Measurements from ENCODE around the gene ARPP21. TPM values are rescaled to one million over a fixed set of nuclear protein-coding genes. Genes with fewer than 3 reads are reported as not detected.

ARPP21 gene
- total and polyA plus RNA-seq, 2 donors (not counting 3 experiments of a cell fraction or from before 2014, with no cell fraction given): not detected

GRCh38 chr3:35718921-35719320, 79.6 kb downstream of the ARPP21 start:
- ChIA-PET POLR2A (no interaction called here), CTCF (no interaction called here)
- dilution Hi-C loops (cut with MboI; ENCODE audit: extremely low pct_ligation_motif_present, low sequenced_read_pairs): no loop called here
- Histone ChIP-seq H2AFZ (ENCODE audit: low read depth, low read length) (no peak overlapping the region), H3K9me3 (replicated peaks; ENCODE audit: control insufficient read depth, insufficient read depth, low read length) (no peaks in the 10 kb centered on the region), H3K27ac (ENCODE audit: insufficient read depth, low read depth, low read length) (no peak overlapping the region), H3K4me3 (replicated peaks in 1 of 3; ENCODE audit: insufficient read depth in 1 of 3, low read depth in 1 of 3, low read length in 3 of 3) (no peak overlapping the region), H3K36me3 (ENCODE audit: control insufficient read depth in 2 of 2, extremely low read depth in 1 of 2, insufficient read depth in 2 of 2, low read length in 2 of 2) (no peaks in the 10 kb centered on the region), H3K9me1 (replicated peaks; ENCODE audit: control insufficient read depth, extremely low read depth, insufficient read depth, low read length) (no peaks in the 10 kb centered on the region), H3K4me2 (ENCODE audit: insufficient read depth, low read length) (no peak overlapping the region), H3K4me1 (ENCODE audit: control insufficient read depth, extremely low read depth, insufficient read depth, low read length) (no peaks in the 10 kb centered on the region), H3K79me2 (ENCODE audit: control insufficient read depth, insufficient read depth, low read length) (no peaks in the 10 kb centered on the region), H3K9ac (replicated peaks; ENCODE audit: extremely low read depth, insufficient read depth, low read length) (no peak overlapping the region), H4K20me1 (replicated peaks; ENCODE audit: control insufficient read depth, extremely low read depth, insufficient read depth, low read length) (no peaks in the 10 kb centered on the region), H3K27me3 (ENCODE audit: control insufficient read depth in 2 of 2, insufficient read depth in 2 of 2, low read length in 2 of 2) (peaks cover 0 to 2% of the 10 kb centered on the region in 2 experiments)
- TF ChIP-seq, protein P1, sequence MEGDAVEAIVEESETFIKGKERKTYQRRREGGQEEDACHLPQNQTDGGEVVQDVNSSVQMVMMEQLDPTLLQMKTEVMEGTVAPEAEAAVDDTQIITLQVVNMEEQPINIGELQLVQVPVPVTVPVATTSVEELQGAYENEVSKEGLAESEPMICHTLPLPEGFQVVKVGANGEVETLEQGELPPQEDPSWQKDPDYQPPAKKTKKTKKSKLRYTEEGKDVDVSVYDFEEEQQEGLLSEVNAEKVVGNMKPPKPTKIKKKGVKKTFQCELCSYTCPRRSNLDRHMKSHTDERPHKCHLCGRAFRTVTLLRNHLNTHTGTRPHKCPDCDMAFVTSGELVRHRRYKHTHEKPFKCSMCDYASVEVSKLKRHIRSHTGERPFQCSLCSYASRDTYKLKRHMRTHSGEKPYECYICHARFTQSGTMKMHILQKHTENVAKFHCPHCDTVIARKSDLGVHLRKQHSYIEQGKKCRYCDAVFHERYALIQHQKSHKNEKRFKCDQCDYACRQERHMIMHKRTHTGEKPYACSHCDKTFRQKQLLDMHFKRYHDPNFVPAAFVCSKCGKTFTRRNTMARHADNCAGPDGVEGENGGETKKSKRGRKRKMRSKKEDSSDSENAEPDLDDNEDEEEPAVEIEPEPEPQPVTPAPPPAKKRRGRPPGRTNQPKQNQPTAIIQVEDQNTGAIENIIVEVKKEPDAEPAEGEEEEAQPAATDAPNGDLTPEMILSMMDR (IDR thresholded peaks at IDR 0.05; ENCODE audit: extremely low read depth in 1 of 2, insufficient read depth in 1 of 2, low read depth in 1 of 2, low read length in 2 of 2): no peak
- TF ChIP-seq FOS (IDR thresholded peaks at IDR 0.05; ENCODE audit: borderline replicate concordance, insufficient read depth, low read length) (no peak), MYC (IDR thresholded peaks at IDR 0.05; ENCODE audit: low read depth, low read length) (no peak), POLR2AphosphoS5 (IDR thresholded peaks at IDR 0.05; ENCODE audit: insufficient read depth, low read depth, low read length) (no peak), JUN (IDR thresholded peaks at IDR 0.05; ENCODE audit: borderline replicate concordance, insufficient read depth, insufficient read length, low read depth) (no peak), MAX (IDR thresholded peaks at IDR 0.05; ENCODE audit: insufficient read depth, insufficient read length) (no peak), EZH2 (IDR thresholded peaks at IDR 0.05; ENCODE audit: borderline replicate concordance, low read depth, low read length, severe bottlenecking) (no peak), GATA2 (IDR thresholded peaks at IDR 0.05; ENCODE audit: insufficient read depth, insufficient read length, low read depth, low read length) (no peak), POLR2A (IDR thresholded peaks at IDR 0.05; ENCODE audit: low read depth, low read length) (no peak)
- no peak for FAIRE-seq
- intact Hi-C loops (cut with micrococcal nuclease): no loop called here
- BruUV-seq (replicated peaks): no TSS peak
- no peak for DNase-seq (ENCODE audit: low read depth, low spot score)

Measured in endothelial cell of umbilical vein (primary cell).